K562 (cell line): ENCODE data around the gene NPM1. TPM values are rescaled to one million over a fixed set of nuclear protein-coding genes. Genes with fewer than 3 reads are reported as not detected.

Experiments used
- ATAC-seq: fragments of 200-7000 bp; cut with Tn5 transposase; 3 replicates; pipeline ENCODE4 v1.9.1; 2020; ENCODE audit warnings: moderate library complexity
- BruUV-seq: library from RNA; stranded (reverse); fragments of 400-500 nt; replicated peaks from 2 replicates; lab custom pipeline; 2021; lab: Mats Ljungman, UMichigan
- CTCF ChIA-PET: fragments of 300-600 bp; formaldehyde crosslinking; extraction: SDS; loops from one replicate; lab custom pipeline; 2021; ENCODE audit warnings: low intra/inter-chr PET ratio; lab: Yijun Ruan, JAX
- POLR2A ChIA-PET: fragments of 300-600, 350-650 bp; sonication (Branson Sonifier 250); formaldehyde crosslinking; extraction: SDS; loops from one replicate; lab custom pipeline; 2021; ENCODE audit warnings: antibody characterized with exemption, inconsistent platforms; lab: Yijun Ruan, JAX
- DNase-seq, 4 experiments: peaks; one replicate each; pipeline versions ENCODE4 v3.0.0 to v3.0.0-alpha.2; 2011 to 2018; ENCODE audit warnings: low spot score in 3 of 4, mixed read lengths in 3 of 4; ENCODE audit errors: extremely low read depth in 1 of 4
- FAIRE-seq: peaks from 2 replicates; lab custom pipeline; 2011; peaks lifted over from hg19 to GRCh38; lab: Jason Lieb, UNC
- H2AFZ ChIP-seq: 2 replicates; pipeline ENCODE4 v1.6.0; 2011; ENCODE audit warnings: low read depth, low read length, control low read depth, inconsistent platforms
- H3K27ac ChIP-seq: fragments of 200-600 bp; 3 replicates; pipeline ENCODE4 v1.8.0; 2011; ENCODE audit warnings: low read depth, mild to moderate bottlenecking, control low read depth, inconsistent platforms, low read length, moderate library complexity, mixed read lengths; ENCODE audit errors: extremely low read depth
- H3K27me3 ChIP-seq, 2 experiments: fragments of 300-600 bp in 1 of 2; 2 replicates in 1 of 2; 3 replicates in 1 of 2; pipeline versions ENCODE4 v1.6.0 to v1.8.0; 2011; ENCODE audit warnings: inconsistent platforms in 2 of 2, low read length in 2 of 2, mild to moderate bottlenecking in 1 of 2, mixed read lengths in 1 of 2, moderate library complexity in 1 of 2; ENCODE audit not compliant: control insufficient read depth in 2 of 2, insufficient read depth in 2 of 2
- H3K36me3 ChIP-seq: fragments of 300-600 bp; 3 replicates; pipeline ENCODE4 v1.8.0; 2011; ENCODE audit warnings: mild to moderate bottlenecking, low read length, inconsistent platforms; ENCODE audit not compliant: control insufficient read depth, insufficient read depth
- H3K4me1 ChIP-seq, 2 experiments: fragments of 200-600 bp in 1 of 2; replicated peaks in 1 of 2; 2 replicates in 1 of 2; 3 replicates in 1 of 2; pipeline versions ENCODE4 v1.5.1 to v1.8.0; 2011; ENCODE audit warnings: inconsistent platforms in 2 of 2, low read length in 2 of 2, mild to moderate bottlenecking in 1 of 2, mixed read lengths in 1 of 2, moderate library complexity in 1 of 2; ENCODE audit not compliant: control insufficient read depth in 2 of 2, insufficient read depth in 2 of 2
- H3K4me2 ChIP-seq: 2 replicates; pipeline ENCODE4 v1.6.1; 2011; ENCODE audit warnings: low read length, control low read depth, inconsistent platforms, mixed read lengths; ENCODE audit not compliant: insufficient read depth
- H3K4me3 ChIP-seq: fragments of 200-600 bp; sonication (generic), shearing (Covaris generic); 2 replicates; pipeline ENCODE4 v1.5.1; 2016; ENCODE audit warnings: control low read depth, inconsistent platforms
- H3K79me2 ChIP-seq: fragments of 200-600 bp; 3 replicates; pipeline ENCODE4 v1.8.0; 2011; ENCODE audit warnings: low read length, inconsistent platforms; ENCODE audit not compliant: control insufficient read depth, insufficient read depth
- H3K9ac ChIP-seq, 2 experiments: 2 replicates each; pipeline versions ENCODE4 v1.6.0 to v1.6.1; 2011; ENCODE audit warnings: low read depth in 2 of 2, low read length in 2 of 2, control low read depth in 1 of 2, inconsistent platforms in 1 of 2, mild to moderate bottlenecking in 1 of 2, mixed read lengths in 1 of 2; ENCODE audit not compliant: insufficient read depth in 1 of 2
- H3K9me1 ChIP-seq: one replicate; pipeline ENCODE4 v1.6.0; 2011; ENCODE audit warnings: inconsistent platforms, mild to moderate bottlenecking, low read length, moderate library complexity; ENCODE audit not compliant: control insufficient read depth, insufficient read depth
- H3K9me3 ChIP-seq: replicated peaks from 2 replicates; pipeline ENCODE4 v1.5.1; 2011; ENCODE audit warnings: low read depth, low read length, inconsistent platforms; ENCODE audit not compliant: control insufficient read depth, insufficient read depth
- H4K20me1 ChIP-seq: replicated peaks from 2 replicates; pipeline ENCODE4 v1.6.1; 2011; ENCODE audit warnings: low read length, inconsistent platforms, mixed read lengths; ENCODE audit not compliant: control insufficient read depth, insufficient read depth
- BDP1 ChIP-seq: IDR thresholded peaks from 3 replicates; pipeline ENCODE4 v1.6.1; 2011; ENCODE audit not compliant: insufficient read length, insufficient read depth
- CREM ChIP-seq: IDR thresholded peaks from 2 replicates; pipeline ENCODE4 v1.6.1; 2014; ENCODE audit warnings: antibody characterized with exemption, low read depth
- FOXA3 ChIP-seq, 2 experiments: fragments of 450-650 bp in 1 of 2; sonication (generic) in 1 of 2; formaldehyde crosslinking; IDR thresholded peaks in 1 of 2; conservative IDR thresholded peaks in 1 of 2; 2 replicates each; pipeline versions ENCODE4 v1.4.0 to v1.8.0; 2020 to 2022; ENCODE audit warnings: mild to moderate bottlenecking in 2 of 2, missing genetic modification reagents in 1 of 2
- HCFC1 ChIP-seq: IDR thresholded peaks from 2 replicates; pipeline ENCODE4 v1.6.1; 2012; ENCODE audit warnings: low read depth, low read length, improper control_type of control experiment
- HIVEP1 ChIP-seq: fragments of 250-450 bp; sonication (Bioruptor Pico); IDR thresholded peaks from 2 replicates; pipeline ENCODE4 v1.4.0; 2020; ENCODE audit warnings: mild to moderate bottlenecking
- IRF2 ChIP-seq: sonication (generic); formaldehyde crosslinking; IDR thresholded peaks from 2 replicates; pipeline ENCODE4 v1.8.1; 2022; ENCODE audit warnings: mild to moderate bottlenecking, missing genetic modification reagents
- MECOM ChIP-seq: fragments of 250-450 bp; sonication (Bioruptor Pico); IDR thresholded peaks from 2 replicates; pipeline ENCODE4 v1.8.0; 2022; ENCODE audit warnings: inconsistent platforms
- POLR2H ChIP-seq: IDR thresholded peaks from 2 replicates; pipeline ENCODE4 v1.6.1; 2016; ENCODE audit warnings: missing genetic modification characterization, low read depth, mild to moderate bottlenecking, control low read depth, missing compliant biosample characterization, moderate library complexity
- PTBP1 ChIP-seq: fragments of 200-400 bp; formaldehyde crosslinking; IDR thresholded peaks from 2 replicates; pipeline ENCODE4 v1.6.1; 2017; ENCODE audit warnings: low read depth, low read length
- RBBP5 ChIP-seq: fragments of 200-600 bp; sonication (generic); IDR thresholded peaks from 2 replicates; pipeline ENCODE4 v1.6.1; 2012; ENCODE audit warnings: borderline replicate concordance, mild to moderate bottlenecking, low read length, control low read depth, inconsistent platforms; ENCODE audit not compliant: insufficient read depth, poor library complexity, severe bottlenecking
- RBM34 ChIP-seq: fragments of 200-400 bp; formaldehyde crosslinking; IDR thresholded peaks from 2 replicates; pipeline ENCODE4 v1.6.1; 2018; ENCODE audit warnings: low read length, borderline replicate concordance; ENCODE audit not compliant: insufficient read depth
- SMARCA5 ChIP-seq: fragments of 450-650 bp; IDR thresholded peaks from 2 replicates; pipeline ENCODE4 v1.6.1; 2016
- TFAP4 ChIP-seq: sonication (generic); formaldehyde crosslinking; IDR thresholded peaks from 2 replicates; pipeline ENCODE4 v1.8.0; 2022; ENCODE audit warnings: missing genetic modification reagents, mild to moderate bottlenecking, moderate library complexity, borderline replicate concordance
- ZBTB7A ChIP-seq: IDR thresholded peaks from 2 replicates; pipeline ENCODE4 v1.6.1; 2011; ENCODE audit warnings: low read depth, mild to moderate bottlenecking, low read length, moderate library complexity, borderline replicate concordance; ENCODE audit not compliant: control insufficient read depth
- ZBTB8A ChIP-seq: fragments of 450-650 bp; IDR thresholded peaks from 2 replicates; pipeline ENCODE4 v1.6.1; 2018; ENCODE audit warnings: mild to moderate bottlenecking, moderate library complexity; ENCODE audit not compliant: partially characterized antibody
- ZNF12 ChIP-seq: sonication (generic); formaldehyde crosslinking; IDR thresholded peaks from 2 replicates; pipeline ENCODE4 v1.4.0; 2020; ENCODE audit warnings: mild to moderate bottlenecking, missing genetic modification reagents
- ZNF274 ChIP-seq: IDR thresholded peaks from 2 replicates; pipeline ENCODE4 v1.6.1; 2011; ENCODE audit warnings: low read depth, mild to moderate bottlenecking, low read length, moderate library complexity, borderline replicate concordance
- WGBS: fragments of 100-300 bp; shearing (Covaris generic); methylation state at CpG from one replicate; pipeline ENCODE4 v1.1.6; 2016; ENCODE audit warnings: low coverage, mixed read lengths; ENCODE audit not compliant: insufficient coverage; ENCODE audit errors: missing lambda C conversion rate; 5-methylcytosine and 5-hydroxymethylcytosine counted together
- in situ Hi-C: fragments of 300-500 bp; cut with MboI; formaldehyde crosslinking; loops from 4 replicates; pipeline ENCODE4 v1.15.0; 2018; ENCODE audit warnings: inconsistent platforms, mixed read lengths
- intact Hi-C: fragments of 100-400 bp; cut with micrococcal nuclease; formaldehyde crosslinking; loops from 2 replicates; pipeline ENCODE4 v1.14.2; 2022
- polyA plus RNA-seq, 8 experiments: library from polyadenylated mRNA; depleted of rRNA in 4 of 8; stranded (reverse) in 5 of 8; unstranded in 3 of 8; fragments of >200 nt; fragmentation: Nextera tagmentation in 2 of 8; fragmentation: Illumina TruSeq in 1 of 8; extraction: Ambion mirVana in 2 of 8; extraction: Trizol in 1 of 8; gene quantifications; 2 replicates each; pipeline versions ENCODE4 v1.2.1 to v1.2.3, GENCODE V29; 2011 to 2014; ENCODE audit warnings: inconsistent platforms in 1 of 8, missing spikeins in 1 of 8
- total RNA-seq, 7 experiments: library from RNA; depleted of rRNA in 6 of 7; stranded (reverse); fragments of >200 nt in 6 of 7; fragmentation: Illumina TruSeq in 2 of 7; extraction: Trizol in 2 of 7; gene quantifications; 2 replicates each; pipeline versions ENCODE4 v1.2.1 to v1.2.3, GENCODE V29; 2011 to 2021; ENCODE audit warnings: low replicate concordance in 1 of 7
- TF ChIP-seq, protein P1 (sequence below): sonication (generic); formaldehyde crosslinking; IDR thresholded peaks from 2 replicates; pipeline ENCODE4 v1.8.1; 2023; ENCODE audit warnings: mild to moderate bottlenecking, missing genetic modification reagents
- TF ChIP-seq, protein P2 (sequence below): fragments of 450-650 bp; formaldehyde crosslinking; IDR thresholded peaks from 2 replicates; pipeline ENCODE4 v1.4.0; 2022; ENCODE audit warnings: mild to moderate bottlenecking, moderate library complexity

Gene NPM1
- total and polyA plus RNA-seq, 9 of the 15 experiments (the other 6 are each of a cell fraction or from before 2014, with no cell fraction given) = 2,438 to 6,909 (median 5,639) TPM

DNA sequence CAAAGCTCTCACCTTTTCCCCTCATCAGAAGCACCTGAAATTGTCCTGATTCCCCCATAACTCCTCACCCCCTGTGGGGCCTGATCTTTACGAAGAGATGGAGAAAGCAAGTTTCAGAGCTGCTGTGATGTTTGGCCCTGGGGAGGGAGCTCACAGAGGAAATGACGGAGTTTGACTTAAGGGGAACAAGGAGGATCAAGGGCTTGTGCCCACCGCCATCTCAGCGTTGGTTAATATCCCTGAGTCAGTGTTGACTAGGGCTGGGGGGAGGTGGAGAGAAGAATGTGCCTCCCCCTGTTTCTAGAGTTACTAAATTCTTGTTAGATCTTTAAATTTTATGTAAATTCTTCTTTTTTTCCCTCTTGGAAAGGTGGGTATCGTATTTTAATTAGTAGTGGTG lies 59.6 kb downstream of the NPM1 start (continued):
- TF ChIP-seq POLR2H (tag) = no peak
- no peak for TF ChIP-seq MECOM (CRISPR knock-in tag)

DNA sequence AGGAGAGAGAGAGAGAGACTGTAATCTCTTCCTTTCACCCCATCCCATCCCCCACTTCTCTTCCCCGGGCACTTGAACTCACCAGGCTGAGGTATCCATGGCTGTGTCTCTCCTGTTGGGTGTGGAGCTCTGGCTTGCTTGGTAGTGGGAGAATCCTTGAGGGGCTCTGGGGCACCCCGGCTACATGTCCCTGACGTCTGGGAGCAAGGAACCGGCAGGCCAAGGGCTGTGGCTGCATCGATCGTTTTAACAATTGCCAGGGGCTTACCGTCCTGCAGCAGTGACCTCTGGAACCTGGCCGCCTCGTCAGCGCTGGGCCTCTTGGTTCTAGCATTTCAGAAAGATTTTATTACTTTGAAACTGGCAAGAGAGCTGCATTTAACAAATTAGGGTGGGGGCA lies 61.8 kb downstream of the NPM1 start:
- WGBS = 7% methylated on average over 10 of the region's 10 CpGs
- ChIA-PET CTCF (no interaction called here), POLR2A (interaction anchor here (0.7 to 2.1 kb wide), 4 partner anchors 10 to 62 kb away, joined by 3 to 12 read pairs (median 4); partner anchors contain the start of gene NPM1)
- DNase-seq = no peak
- H3K9ac ChIP-seq = no peak overlapping the region
- H3K9me1 ChIP-seq = no peaks in the 10 kb centered on the region
- peaks cover 0 to 7% of the 10 kb centered on the region in 2 experiments; a peak in 2 of 5 replicates for H3K4me1 ChIP-seq
- no peaks in the 10 kb centered on the region for H3K9me3 ChIP-seq
- no peak overlapping the region for H3K4me3 ChIP-seq
- TF ChIP-seq IRF2 (no peak), BDP1 (no peak), ZBTB8A (no peak), SMARCA5 (no peak), FOXA3 (CRISPR knock-in tag; conservative IDR thresholded peaks at IDR 0.05 in 1 of 2, IDR thresholded peaks at IDR 0.05 in 1 of 2) (no peak), ZNF12 (CRISPR knock-in tag) (no peak), ZBTB7A (no peak), TFAP4 (CRISPR knock-in tag) (no peak), ZNF274 (no peak), HIVEP1 (CRISPR knock-in tag) (no peak), PTBP1 (no peak), CREM (no peak), RBM34 (no peak), HCFC1 (no peak), RBBP5 (no peak)
- TF ChIP-seq, protein P1, sequence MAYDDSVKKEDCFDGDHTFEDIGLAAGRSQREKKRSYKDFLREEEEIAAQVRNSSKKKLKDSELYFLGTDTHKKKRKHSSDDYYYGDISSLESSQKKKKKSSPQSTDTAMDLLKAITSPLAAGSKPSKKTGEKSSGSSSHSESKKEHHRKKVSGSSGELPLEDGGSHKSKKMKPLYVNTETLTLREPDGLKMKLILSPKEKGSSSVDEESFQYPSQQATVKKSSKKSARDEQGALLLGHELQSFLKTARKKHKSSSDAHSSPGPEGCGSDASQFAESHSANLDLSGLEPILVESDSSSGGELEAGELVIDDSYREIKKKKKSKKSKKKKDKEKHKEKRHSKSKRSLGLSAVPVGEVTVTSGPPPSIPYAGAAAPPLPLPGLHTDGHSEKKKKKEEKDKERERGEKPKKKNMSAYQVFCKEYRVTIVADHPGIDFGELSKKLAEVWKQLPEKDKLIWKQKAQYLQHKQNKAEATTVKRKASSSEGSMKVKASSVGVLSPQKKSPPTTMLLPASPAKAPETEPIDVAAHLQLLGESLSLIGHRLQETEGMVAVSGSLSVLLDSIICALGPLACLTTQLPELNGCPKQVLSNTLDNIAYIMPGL = no peak
- TF ChIP-seq, protein P2, sequence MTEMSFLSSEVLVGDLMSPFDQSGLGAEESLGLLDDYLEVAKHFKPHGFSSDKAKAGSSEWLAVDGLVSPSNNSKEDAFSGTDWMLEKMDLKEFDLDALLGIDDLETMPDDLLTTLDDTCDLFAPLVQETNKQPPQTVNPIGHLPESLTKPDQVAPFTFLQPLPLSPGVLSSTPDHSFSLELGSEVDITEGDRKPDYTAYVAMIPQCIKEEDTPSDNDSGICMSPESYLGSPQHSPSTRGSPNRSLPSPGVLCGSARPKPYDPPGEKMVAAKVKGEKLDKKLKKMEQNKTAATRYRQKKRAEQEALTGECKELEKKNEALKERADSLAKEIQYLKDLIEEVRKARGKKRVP (CRISPR knock-in tag) = no peak
- peaks cover 6% of the 10 kb centered on the region; the same call in 1 of the 2 replicates for H4K20me1 ChIP-seq
- no peaks in the 10 kb centered on the region for H3K79me2 ChIP-seq
- no peak for ATAC-seq
- in situ Hi-C loops = no loop called here
- no peak overlapping the region for H3K4me2 ChIP-seq
- H3K27me3 ChIP-seq = peaks cover 14 to 72% of the 10 kb centered on the region in 2 experiments
- no TSS peak for BruUV-seq
- no peak for FAIRE-seq
- no peaks in the 10 kb centered on the region for H3K36me3 ChIP-seq
- intact Hi-C loops = no loop called here
- H3K27ac ChIP-seq = no peak overlapping the region
- no peak overlapping the region for H2AFZ ChIP-seq
